ENCODE data around the gene DNASE1. TPM values are rescaled to one million over a fixed set of nuclear protein-coding genes. Genes with fewer than 3 reads are reported as not detected.
A peak's percentile ranks its signal among the peaks of the same experiment; 100 is the strongest.

DNASE1 gene
- polyA plus RNA-seq, 1 of the 3 experiments (the other 2 are of a cell fraction), result 19.8 TPM

DNA sequence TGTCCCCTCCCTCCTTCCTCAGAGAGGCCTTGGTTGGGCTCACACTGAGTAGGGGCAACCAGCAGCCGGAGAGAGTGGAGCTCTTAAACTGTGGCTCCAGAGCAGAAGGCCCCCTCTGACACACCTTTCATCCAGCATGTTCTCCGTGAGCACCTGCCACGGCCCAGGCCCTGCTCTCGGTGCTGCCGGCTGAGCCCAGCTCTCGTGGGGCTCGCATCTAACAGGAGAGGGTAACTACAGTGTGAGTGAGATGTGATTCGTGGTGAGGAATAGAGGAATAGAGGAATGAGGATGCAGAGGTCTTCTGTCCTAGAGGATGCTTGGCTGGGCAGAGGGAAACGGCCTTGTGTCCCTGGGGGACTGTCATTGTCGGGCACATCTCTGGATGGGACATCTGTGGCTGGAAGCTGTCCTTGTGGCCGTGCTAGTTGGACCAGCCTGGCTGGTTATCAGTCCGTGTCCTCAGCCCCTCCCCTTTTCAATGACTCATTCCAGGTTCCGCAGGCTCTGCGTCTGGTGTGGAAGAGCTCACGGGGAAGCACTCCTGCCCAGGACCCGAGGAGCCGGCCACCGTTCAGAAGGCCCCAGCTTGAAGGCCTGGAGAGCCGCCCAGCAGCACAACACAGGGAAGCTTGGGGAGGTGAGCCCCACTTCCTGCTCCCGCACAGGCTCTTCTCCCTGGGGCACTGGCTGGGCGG lies 11.9 kb upstream of the DNASE1 start:
- 54% methylated on average over 18 of the region's 21 CpGs for WGBS (ENCODE audit: low lambda C conversion rate)
- Histone ChIP-seq H3K27me3 (ENCODE audit: insufficient read depth) (no peaks in the 10 kb centered on the region), H3K36me3 (replicated peaks in 1 of 2; ENCODE audit: control insufficient read depth in 1 of 2, insufficient read depth in 2 of 2, low read length in 1 of 2) (peaks cover 0 to 2% of the 10 kb centered on the region in 2 experiments), H3K4me1 (ENCODE audit: control insufficient read depth in 1 of 2, insufficient read depth in 2 of 2, low read depth in 1 of 2, low read length in 1 of 2) (peaks cover 3 to 31% of the 10 kb centered on the region in 2 experiments; a peak in 1 of 4 replicates), H3K4me2 (no peak overlapping the region), H3K27ac (ENCODE audit: low read depth in 2 of 2, low read length in 1 of 2) (peak overlapping the region in 1 of 2 experiments; percentile 75; a peak in 2 of 4 replicates), H3K4me3 (ENCODE audit: low read depth in 2 of 2, low read length in 1 of 2) (no peak overlapping the region), H3K79me2 (ENCODE audit: insufficient read depth) (no peaks in the 10 kb centered on the region), H2AFZ (ENCODE audit: low read depth) (no peak overlapping the region; the same call in 1 of the 2 replicates), H3K9me3 (no peaks in the 10 kb centered on the region), H3K9me2 (no peaks in the 10 kb centered on the region), H4K20me1 (ENCODE audit: insufficient read depth) (no peaks in the 10 kb centered on the region), H3K9ac (no peak overlapping the region), H3F3A (replicated peaks; ENCODE audit: insufficient read depth) (no peaks in the 10 kb centered on the region)
- peak; percentile 91 for DNase-seq
- ChIA-PET POLR2A (interaction anchor here (0.5 to 0.6 kb wide), 2 partner anchors 10 to 24 kb away, joined by 3 to 4 read pairs; no protein-coding TSS in a partner anchor), CTCF (interaction anchor here (0.9 to 1.6 kb wide), 5 partner anchors 10 to 295 kb away, joined by 3 to 5 read pairs (median 4); no protein-coding TSS in a partner anchor)
- no peak for TF ChIP-seq FOXM1 (IDR thresholded peaks at IDR 0.05; ENCODE audit: low read depth)
- no peak for TF ChIP-seq GATA2 (CRISPR knock-in tag; IDR thresholded peaks at IDR 0.05)
- TF ChIP-seq USF2 (IDR thresholded peaks at IDR 0.05; ENCODE audit: borderline replicate concordance, low read depth, low read length), result no peak
- TF ChIP-seq, protein P1, sequence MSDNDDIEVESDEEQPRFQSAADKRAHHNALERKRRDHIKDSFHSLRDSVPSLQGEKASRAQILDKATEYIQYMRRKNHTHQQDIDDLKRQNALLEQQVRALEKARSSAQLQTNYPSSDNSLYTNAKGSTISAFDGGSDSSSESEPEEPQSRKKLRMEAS (IDR thresholded peaks at IDR 0.05; ENCODE audit: low read depth), result 0 out of 2 replicates have a peak, but pooled peaks have one; percentile 34
- 0 out of 2 replicates have a peak, but pooled peaks have one; percentile 20 for TF ChIP-seq FOXJ3 (CRISPR knock-in tag; IDR thresholded peaks at IDR 0.05)
- TF ChIP-seq, protein P2, sequence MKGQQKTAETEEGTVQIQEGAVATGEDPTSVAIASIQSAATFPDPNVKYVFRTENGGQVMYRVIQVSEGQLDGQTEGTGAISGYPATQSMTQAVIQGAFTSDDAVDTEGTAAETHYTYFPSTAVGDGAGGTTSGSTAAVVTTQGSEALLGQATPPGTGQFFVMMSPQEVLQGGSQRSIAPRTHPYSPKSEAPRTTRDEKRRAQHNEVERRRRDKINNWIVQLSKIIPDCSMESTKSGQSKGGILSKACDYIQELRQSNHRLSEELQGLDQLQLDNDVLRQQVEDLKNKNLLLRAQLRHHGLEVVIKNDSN (IDR thresholded peaks at IDR 0.05; ENCODE audit: borderline replicate concordance, low read depth), result no peak
- peak; percentile 50 for TF ChIP-seq JUND (IDR thresholded peaks at IDR 0.05)
- TF ChIP-seq YY1 (IDR thresholded peaks at IDR 0.05; ENCODE audit: low read depth), result no peak
- TF ChIP-seq, protein P3, sequence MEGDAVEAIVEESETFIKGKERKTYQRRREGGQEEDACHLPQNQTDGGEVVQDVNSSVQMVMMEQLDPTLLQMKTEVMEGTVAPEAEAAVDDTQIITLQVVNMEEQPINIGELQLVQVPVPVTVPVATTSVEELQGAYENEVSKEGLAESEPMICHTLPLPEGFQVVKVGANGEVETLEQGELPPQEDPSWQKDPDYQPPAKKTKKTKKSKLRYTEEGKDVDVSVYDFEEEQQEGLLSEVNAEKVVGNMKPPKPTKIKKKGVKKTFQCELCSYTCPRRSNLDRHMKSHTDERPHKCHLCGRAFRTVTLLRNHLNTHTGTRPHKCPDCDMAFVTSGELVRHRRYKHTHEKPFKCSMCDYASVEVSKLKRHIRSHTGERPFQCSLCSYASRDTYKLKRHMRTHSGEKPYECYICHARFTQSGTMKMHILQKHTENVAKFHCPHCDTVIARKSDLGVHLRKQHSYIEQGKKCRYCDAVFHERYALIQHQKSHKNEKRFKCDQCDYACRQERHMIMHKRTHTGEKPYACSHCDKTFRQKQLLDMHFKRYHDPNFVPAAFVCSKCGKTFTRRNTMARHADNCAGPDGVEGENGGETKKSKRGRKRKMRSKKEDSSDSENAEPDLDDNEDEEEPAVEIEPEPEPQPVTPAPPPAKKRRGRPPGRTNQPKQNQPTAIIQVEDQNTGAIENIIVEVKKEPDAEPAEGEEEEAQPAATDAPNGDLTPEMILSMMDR (IDR thresholded peaks at IDR 0.05), result no peak
- no peak for TF ChIP-seq ZBTB33 (IDR thresholded peaks at IDR 0.05; ENCODE audit: borderline replicate concordance, low read depth)
- TF ChIP-seq RCOR1 (IDR thresholded peaks at IDR 0.05; ENCODE audit: low read length), result peak; percentile 40; the same call in 1 of the 2 replicates
- TF ChIP-seq EP300 (IDR thresholded peaks at IDR 0.05; ENCODE audit: borderline replicate concordance in 1 of 2, low read depth in 1 of 2, low read length in 1 of 2), result no peak
- no peak for TF ChIP-seq TAF1 (IDR thresholded peaks at IDR 0.05; ENCODE audit: borderline replicate concordance, low read depth, low read length)
- TF ChIP-seq MXI1 (IDR thresholded peaks at IDR 0.05; ENCODE audit: low read depth, low read length), result peak; percentile 67
- peak; percentile 80 for TF ChIP-seq FOSL2 (IDR thresholded peaks at IDR 0.05; ENCODE audit: borderline replicate concordance, low read depth)
- TF ChIP-seq NRF1 (IDR thresholded peaks at IDR 0.05; ENCODE audit: low read depth, low read length), result no peak
- TF ChIP-seq SMC3 (IDR thresholded peaks at IDR 0.05; ENCODE audit: low read depth, low read length), result no peak; the same call in 1 of the 2 replicates

All from SK-N-SH (cell line).